Effector CD8-positive, alpha-beta T cell (primary cell): ENCODE measurements around the gene USP17L21.
"Not testable (repeated sequence)": the region's sequence is repeated elsewhere in the genome, so short reads cannot be mapped to it uniquely, and the experiment has no call there.

Experiments used
- DNase-seq: peaks from one replicate; lab custom pipeline; 2025; lab: John Stamatoyannopoulos, UW
- total RNA-seq, 4 experiments: gene quantifications; one replicate each; lab custom pipeline; 2026; lab: John Stamatoyannopoulos, UW

The USP17L21 gene, protein sequence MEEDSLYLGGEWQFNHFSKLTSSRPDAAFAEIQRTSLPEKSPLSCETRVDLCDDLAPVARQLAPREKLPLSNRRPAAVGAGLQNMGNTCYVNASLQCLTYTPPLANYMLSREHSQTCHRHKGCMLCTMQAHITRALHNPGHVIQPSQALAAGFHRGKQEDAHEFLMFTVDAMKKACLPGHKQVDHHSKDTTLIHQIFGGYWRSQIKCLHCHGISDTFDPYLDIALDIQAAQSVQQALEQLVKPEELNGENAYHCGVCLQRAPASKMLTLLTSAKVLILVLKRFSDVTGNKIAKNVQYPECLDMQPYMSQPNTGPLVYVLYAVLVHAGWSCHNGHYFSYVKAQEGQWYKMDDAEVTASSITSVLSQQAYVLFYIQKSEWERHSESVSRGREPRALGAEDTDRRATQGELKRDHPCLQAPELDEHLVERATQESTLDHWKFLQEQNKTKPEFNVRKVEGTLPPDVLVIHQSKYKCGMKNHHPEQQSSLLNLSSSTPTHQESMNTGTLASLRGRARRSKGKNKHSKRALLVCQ
- total RNA-seq: 0 reads per million in 4 experiments

DNA sequence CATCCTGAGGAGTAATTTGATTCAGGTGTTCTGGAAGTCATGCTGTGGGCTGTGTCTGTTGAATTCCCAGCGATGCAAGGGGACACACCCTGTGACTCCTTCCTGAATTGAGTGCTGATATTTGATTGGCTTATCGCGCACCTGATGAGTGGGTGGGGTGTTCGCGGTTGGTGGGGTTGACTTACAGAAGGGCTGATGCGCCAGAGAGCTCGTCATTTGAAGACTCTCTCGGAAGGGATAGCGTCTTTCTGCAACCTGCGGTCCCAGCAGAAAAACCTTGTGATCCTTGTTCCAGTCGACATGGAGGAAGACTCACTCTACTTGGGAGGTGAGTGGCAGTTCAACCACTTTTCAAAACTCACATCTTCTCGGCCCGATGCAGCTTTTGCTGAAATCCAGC, at the start of gene USP17L21:
USP17L21 (plus strand) TSS at position 301 of the 400 bp plus-strand sequence; CDS start at position 301, 0 bp downstream.
- not testable (repeated sequence) for DNase-seq

DNA sequence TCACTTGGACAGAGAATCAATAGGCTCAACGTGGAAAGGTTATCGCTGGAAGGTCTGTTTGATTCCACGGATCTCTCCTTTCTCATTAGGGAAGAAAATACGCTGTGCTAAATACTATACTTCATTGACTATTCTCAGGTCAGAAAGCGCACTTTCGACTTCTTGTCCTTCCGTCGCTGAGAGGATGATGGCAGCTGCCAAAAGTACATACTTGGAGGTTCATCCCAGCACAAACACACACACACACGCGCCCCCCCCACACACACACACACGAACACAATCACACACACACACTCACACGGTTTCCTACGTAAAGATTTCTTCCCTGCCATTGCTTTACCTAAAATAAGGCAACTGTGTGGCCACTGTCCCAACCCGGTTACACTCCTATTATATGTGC, 48.0 kb upstream of the USP17L21 start:
- not testable (repeated sequence) for DNase-seq

DNA sequence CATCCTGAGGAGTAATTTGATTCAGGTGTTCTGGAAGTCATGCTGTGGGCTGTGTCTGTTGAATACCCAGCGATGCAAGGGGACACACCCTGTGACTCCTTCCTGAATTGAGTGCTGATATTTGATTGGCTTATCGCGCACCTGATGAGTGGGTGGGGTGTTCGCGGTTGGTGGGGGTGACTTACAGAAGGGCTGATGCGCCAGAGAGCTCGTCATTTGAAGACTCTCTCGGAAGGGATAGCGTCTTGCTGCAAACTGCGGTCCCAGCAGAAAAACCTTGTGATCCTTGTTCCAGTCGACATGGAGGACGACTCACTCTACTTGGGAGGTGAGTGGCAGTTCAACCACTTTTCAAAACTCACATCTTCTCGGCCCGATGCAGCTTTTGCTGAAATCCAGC, 47.6 kb upstream of the USP17L21 start, which contains the start of gene USP17L11:
USP17L11 (plus strand) TSS at position 301 of the 400 bp plus-strand sequence; CDS start at position 301, 0 bp downstream.
- not testable (repeated sequence) for DNase-seq

DNA sequence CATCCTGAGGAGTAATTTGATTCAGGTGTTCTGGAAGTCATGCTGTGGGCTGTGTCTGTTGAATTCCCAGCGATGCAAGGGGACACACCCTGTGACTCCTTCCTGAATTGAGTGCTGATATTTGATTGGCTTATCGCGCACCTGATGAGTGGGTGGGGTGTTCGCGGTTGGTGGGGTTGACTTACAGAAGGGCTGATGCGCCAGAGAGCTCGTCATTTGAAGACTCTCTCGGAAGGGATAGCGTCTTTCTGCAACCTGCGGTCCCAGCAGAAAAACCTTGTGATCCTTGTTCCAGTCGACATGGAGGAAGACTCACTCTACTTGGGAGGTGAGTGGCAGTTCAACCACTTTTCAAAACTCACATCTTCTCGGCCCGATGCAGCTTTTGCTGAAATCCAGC, 42.8 kb upstream of the USP17L21 start, which contains the start of gene USP17L12:
USP17L12 (plus strand) TSS at position 301 of the 400 bp plus-strand sequence; CDS start at position 301, 0 bp downstream.
- not testable (repeated sequence) for DNase-seq

DNA sequence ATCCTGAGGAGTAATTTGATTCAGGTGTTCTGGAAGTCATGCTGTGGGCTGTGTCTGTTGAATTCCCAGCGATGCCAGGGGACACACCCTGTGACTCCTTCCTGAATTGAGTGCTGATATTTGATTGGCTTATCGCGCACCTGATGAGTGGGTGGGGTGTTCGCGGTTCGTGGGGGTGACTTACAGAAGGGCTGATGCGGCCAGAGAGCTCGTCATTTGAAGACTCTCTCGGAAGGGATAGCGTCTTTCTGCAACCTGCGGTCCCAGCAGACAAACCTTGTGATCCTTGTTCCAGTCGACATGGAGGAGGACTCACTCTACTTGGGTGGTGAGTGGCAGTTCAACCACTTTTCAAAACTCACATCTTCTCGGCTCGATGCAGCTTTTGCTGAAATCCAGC, 38.1 kb upstream of the USP17L21 start, which contains the start of gene USP17L13:
USP17L13 (plus strand) TSS at position 301 of the 400 bp plus-strand sequence; CDS start at position 301, 0 bp downstream.
- DNase-seq: not testable (repeated sequence)

DNA sequence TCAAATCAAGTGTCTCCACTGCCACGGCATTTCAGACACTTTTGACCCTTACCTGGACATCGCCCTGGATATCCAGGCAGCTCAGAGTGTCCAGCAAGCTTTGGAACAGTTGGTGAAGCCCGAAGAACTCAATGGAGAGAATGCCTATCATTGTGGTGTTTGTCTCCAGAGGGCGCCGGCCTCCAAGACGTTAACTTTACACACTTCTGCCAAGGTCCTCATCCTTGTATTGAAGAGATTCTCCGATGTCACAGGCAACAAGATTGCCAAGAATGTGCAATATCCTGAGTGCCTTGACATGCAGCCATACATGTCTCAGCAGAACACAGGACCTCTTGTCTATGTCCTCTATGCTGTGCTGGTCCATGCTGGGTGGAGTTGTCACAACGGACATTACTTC, 32.4 kb upstream of the USP17L21 start:
- DNase-seq: not testable (repeated sequence)

DNA sequence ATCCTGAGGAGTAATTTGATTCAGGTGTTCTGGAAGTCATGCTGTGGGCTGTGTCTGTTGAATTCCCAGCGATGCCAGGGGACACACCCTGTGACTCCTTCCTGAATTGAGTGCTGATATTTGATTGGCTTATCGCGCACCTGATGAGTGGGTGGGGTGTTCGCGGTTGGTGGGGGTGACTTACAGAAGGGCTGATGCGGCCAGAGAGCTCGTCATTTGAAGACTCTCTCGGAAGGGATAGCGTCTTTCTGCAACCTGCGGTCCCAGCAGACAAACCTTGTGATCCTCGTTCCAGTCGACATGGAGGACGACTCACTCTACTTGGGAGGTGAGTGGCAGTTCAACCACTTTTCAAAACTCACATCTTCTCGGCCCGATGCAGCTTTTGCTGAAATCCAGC, 28.6 kb upstream of the USP17L21 start, which contains the start of gene USP17L15:
USP17L15 (plus strand) TSS at position 301 of the 400 bp plus-strand sequence; CDS start at position 301, 0 bp downstream.
- not testable (repeated sequence) for DNase-seq

DNA sequence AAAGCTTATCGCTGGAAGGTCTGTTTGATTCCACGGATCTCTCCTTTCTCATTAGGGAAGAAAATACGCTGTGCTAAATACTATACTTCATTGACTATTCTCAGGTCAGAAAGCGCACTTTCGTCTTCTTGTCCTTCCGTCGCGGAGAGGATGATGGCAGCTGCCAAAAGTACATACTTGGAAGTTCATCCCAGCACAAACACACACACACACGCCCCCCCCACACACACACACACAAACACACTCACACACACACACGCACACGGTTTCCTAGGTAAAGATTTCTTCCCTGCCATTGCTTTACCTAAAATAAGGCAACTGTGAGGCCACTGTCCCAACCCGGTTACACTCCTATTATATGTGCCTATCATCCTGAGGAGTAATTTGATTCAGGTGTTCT, 24.2 kb upstream of the USP17L21 start:
- DNase-seq: not testable (repeated sequence)

DNA sequence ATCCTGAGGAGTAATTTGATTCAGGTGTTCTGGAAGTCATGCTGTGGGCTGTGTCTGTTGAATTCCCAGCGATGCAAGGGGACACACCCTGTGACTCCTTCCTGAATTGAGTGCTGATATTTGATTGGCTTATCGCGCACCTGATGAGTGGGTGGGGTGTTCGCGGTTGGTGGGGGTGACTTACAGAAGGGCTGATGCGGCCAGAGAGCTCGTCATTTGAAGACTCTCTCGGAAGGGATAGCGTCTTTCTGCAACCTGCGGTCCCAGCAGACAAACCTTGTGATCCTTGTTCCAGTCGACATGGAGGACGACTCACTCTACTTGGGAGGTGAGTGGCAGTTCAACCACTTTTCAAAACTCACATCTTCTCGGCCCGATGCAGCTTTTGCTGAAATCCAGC, 19.1 kb upstream of the USP17L21 start, which contains the start of gene USP17L17:
USP17L17 (plus strand) TSS at position 301 of the 400 bp plus-strand sequence; CDS start at position 301, 0 bp downstream.
- DNase-seq: not testable (repeated sequence)

DNA sequence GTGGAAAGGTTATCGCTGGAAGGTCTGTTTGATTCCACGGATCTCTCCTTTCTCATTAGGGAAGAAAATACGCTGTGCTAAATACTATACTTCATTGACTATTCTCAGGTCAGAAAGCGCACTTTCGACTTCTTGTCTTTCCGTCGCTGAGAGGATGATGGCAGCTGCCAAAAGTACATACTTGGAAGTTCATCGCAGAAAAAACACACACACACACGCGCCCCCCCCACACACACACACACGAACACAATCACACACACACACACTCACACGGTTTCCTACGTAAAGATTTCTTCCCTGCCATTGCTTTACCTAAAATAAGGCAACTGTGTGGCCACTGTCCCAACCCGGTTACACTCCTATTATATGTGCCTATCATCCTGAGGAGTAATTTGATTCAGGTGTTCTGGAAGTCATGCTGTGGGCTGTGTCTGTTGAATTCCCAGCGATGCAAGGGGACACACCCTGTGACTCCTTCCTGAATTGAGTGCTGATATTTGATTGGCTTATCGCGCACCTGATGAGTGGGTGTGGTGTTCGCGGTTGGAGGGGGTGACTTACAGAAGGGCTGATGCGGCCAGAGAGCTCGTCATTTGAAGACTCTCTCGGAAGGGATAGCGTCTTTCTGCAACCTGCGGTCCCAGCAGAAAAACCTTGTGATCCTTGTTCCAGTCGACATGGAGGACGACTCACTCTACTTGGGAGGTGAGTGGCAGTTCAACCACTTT, 14.6 kb upstream of the USP17L21 start, which contains the start of gene USP17L18:
USP17L18 (plus strand) TSS at position 678 of the 728 bp plus-strand sequence; CDS start at position 678, 0 bp downstream.
- not testable (repeated sequence) for DNase-seq

DNA sequence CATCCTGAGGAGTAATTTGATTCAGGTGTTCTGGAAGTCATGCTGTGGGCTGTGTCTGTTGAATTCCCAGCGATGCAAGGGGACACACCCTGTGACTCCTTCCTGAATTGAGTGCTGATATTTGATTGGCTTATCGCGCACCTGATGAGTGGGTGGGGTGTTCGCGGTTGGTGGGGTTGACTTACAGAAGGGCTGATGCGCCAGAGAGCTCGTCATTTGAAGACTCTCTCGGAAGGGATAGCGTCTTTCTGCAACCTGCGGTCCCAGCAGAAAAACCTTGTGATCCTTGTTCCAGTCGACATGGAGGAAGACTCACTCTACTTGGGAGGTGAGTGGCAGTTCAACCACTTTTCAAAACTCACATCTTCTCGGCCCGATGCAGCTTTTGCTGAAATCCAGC, 9.6 kb upstream of the USP17L21 start, which contains the start of gene USP17L19:
USP17L19 (plus strand) TSS at position 301 of the 400 bp plus-strand sequence; CDS start at position 301, 0 bp downstream.
- not testable (repeated sequence) for DNase-seq

DNA sequence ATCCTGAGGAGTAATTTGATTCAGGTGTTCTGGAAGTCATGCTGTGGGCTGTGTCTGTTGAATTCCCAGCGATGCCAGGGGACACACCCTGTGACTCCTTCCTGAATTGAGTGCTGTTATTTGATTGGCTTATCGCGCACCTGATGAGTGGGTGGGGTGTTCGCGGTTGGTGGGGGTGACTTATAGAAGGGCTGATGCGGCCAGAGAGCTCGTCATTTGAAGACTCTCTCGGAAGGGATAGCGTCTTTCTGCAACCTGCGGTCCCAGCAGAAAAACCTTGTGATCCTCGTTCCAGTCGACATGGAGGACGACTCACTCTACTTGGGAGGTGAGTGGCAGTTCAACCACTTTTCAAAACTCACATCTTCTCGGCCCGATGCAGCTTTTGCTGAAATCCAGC, 4.8 kb upstream of the USP17L21 start, which contains the start of gene USP17L20:
USP17L20 (plus strand) TSS at position 301 of the 400 bp plus-strand sequence; CDS start at position 301, 0 bp downstream.
- DNase-seq: not testable (repeated sequence)

DNA sequence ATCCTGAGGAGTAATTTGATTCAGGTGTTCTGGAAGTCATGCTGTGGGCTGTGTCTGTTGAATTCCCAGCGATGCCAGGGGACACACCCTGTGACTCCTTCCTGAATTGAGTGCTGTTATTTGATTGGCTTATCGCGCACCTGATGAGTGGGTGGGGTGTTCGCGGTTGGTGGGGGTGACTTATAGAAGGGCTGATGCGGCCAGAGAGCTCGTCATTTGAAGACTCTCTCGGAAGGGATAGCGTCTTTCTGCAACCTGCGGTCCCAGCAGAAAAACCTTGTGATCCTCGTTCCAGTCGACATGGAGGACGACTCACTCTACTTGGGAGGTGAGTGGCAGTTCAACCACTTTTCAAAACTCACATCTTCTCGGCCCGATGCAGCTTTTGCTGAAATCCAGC, 4.6 kb downstream of the USP17L21 start, which contains the start of gene USP17L22:
USP17L22 (plus strand) TSS at position 301 of the 400 bp plus-strand sequence; CDS start at position 301, 0 bp downstream.
- DNase-seq: not testable (repeated sequence)

DNA sequence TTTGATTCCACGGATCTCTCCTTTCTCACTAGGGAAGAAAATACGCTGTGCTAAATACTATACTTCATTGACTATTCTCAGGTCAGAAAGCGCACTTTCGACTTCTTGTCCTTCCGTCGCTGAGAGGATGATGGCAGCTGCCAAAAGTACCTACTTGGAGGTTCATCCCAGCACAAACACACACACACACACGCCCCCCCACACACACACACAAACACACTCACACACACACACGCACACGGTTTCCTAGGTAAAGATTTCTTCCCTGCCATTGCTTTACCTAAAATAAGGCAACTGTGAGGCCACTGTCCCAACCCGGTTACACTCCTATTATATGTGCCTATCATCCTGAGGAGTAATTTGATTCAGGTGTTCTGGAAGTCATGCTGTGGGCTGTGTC, 9.0 kb downstream of the USP17L21 start:
- DNase-seq: not testable (repeated sequence)
